Measurements from ENCODE around the gene KIAA0513. TPM values are rescaled to one million over a fixed set of nuclear protein-coding genes. Genes with fewer than 3 reads are reported as not detected.
A peak's percentile ranks its signal among the peaks of the same experiment; 100 is the strongest.

The KIAA0513 gene
- total and polyA plus RNA-seq, 2 of the 13 experiments (the other 11 are each of a cell fraction or from before 2014, with no cell fraction given), result 1.8 TPM

GRCh38 chr16:85141491-85142128 lies 114.0 kb downstream of the KIAA0513 start (continued):
- no peak for TF ChIP-seq BCLAF1 (IDR thresholded peaks at IDR 0.05)
- TF ChIP-seq ZFY (CRISPR knock-in tag; IDR thresholded peaks at IDR 0.05), result peak; percentile 22; the same call in 1 of the 2 replicates
- TF ChIP-seq RNF219 (CRISPR knock-in tag; IDR thresholded peaks at IDR 0.05), result no peak
- no peak for TF ChIP-seq ZSCAN29 (CRISPR knock-in tag; conservative IDR thresholded peaks at IDR 0.05)
- no peak for TF ChIP-seq GMEB1 (CRISPR knock-in tag; IDR thresholded peaks at IDR 0.05; ENCODE audit: borderline replicate concordance)
- no peak for TF ChIP-seq GPBP1L1 (CRISPR knock-in tag; IDR thresholded peaks at IDR 0.05)
- TF ChIP-seq GZF1 (CRISPR knock-in tag; IDR thresholded peaks at IDR 0.05), result no peak
- TF ChIP-seq KDM5A (IDR thresholded peaks at IDR 0.05; ENCODE audit: borderline replicate concordance, low read length), result no peak
- TF ChIP-seq CEBPZ (IDR thresholded peaks at IDR 0.05; ENCODE audit: low read length), result no peak
- 0 out of 2 replicates have a peak, but pooled peaks have one; percentile 56 for TF ChIP-seq MXD1 (CRISPR knock-in tag; IDR thresholded peaks at IDR 0.05)
- TF ChIP-seq POLR2A (IDR thresholded peaks at IDR 0.05; ENCODE audit: insufficient read depth in 1 of 2, low read depth in 2 of 2, low read length in 2 of 2), result no peak
- no peak for TF ChIP-seq ERF (CRISPR knock-in tag; IDR thresholded peaks at IDR 0.05)
- no peak for TF ChIP-seq NR3C1 (CRISPR knock-in tag; IDR thresholded peaks at IDR 0.05)
- 0 out of 2 replicates have a peak, but pooled peaks have one; percentile 7 for TF ChIP-seq ZNF644 (CRISPR knock-in tag; IDR thresholded peaks at IDR 0.05; ENCODE audit: low read depth)

All from HepG2 (cell line).